Naive B cell (primary cell): Measurements from ENCODE around the gene SETD1A. TPM values are rescaled to one million over a fixed set of nuclear protein-coding genes. Genes with fewer than 3 reads are reported as not detected.
A peak's percentile ranks its signal among the peaks of the same experiment; 100 is the strongest.

ENCODE experiments used
- ATAC-seq, 2 donors: fragments of 150-1000 bp; cut with Tn5 transposase; 2 replicates each; pipeline ENCODE4 v1.10.0; 2021; ENCODE audit warnings: low read depth in 2 of 2, mild to moderate bottlenecking in 2 of 2, moderate library complexity in 2 of 2
- DNase-seq: peaks from one replicate; pipeline ENCODE4 v3.0.0; 2022
- H3K27ac Mint-ChIP-seq, 6 donors: one replicate each; pipeline ENCODE4 v1.8.0; 2020 to 2022; ENCODE audit warnings: mild to moderate bottlenecking in 6 of 6, mixed read lengths in 6 of 6, moderate library complexity in 5 of 6, inconsistent platforms in 2 of 6
- H3K27me3 Mint-ChIP-seq, 3 donors: one replicate each; pipeline ENCODE4 v1.8.0; 2021 to 2022; ENCODE audit warnings: mixed read lengths in 3 of 3, mild to moderate bottlenecking in 1 of 3
- H3K36me3 Mint-ChIP-seq, 2 donors: one replicate each; pipeline ENCODE4 v1.8.0; 2020 to 2022; ENCODE audit warnings: mixed read lengths in 2 of 2, inconsistent platforms in 1 of 2, mild to moderate bottlenecking in 1 of 2
- H3K4me1 Mint-ChIP-seq, 3 donors: one replicate each; pipeline ENCODE4 v1.8.0; 2020 to 2022; ENCODE audit warnings: mixed read lengths in 3 of 3, inconsistent platforms in 1 of 3, mild to moderate bottlenecking in 1 of 3, moderate library complexity in 1 of 3
- H3K4me3 Mint-ChIP-seq, 8 donors: one replicate each; pipeline ENCODE4 v1.8.0; 2020 to 2022; ENCODE audit warnings: mild to moderate bottlenecking in 8 of 8, mixed read lengths in 8 of 8, moderate library complexity in 8 of 8, inconsistent platforms in 2 of 8
- H3K9me3 Mint-ChIP-seq, 7 donors: one replicate each; pipeline ENCODE4 v1.8.0; 2020 to 2022; ENCODE audit warnings: mixed read lengths in 7 of 7, mild to moderate bottlenecking in 5 of 7, inconsistent platforms in 2 of 7, moderate library complexity in 1 of 7
- polyA plus RNA-seq, 6 donors: library from polyadenylated mRNA; unstranded; fragments of 300-500 nt; fragmentation: Illumina TruSeq; gene quantifications; one replicate each; pipeline ENCODE4 v1.2.3, GENCODE V29; 2021; ENCODE audit warnings: low read depth in 6 of 6

SETD1A gene
- polyA plus RNA-seq, 6 donors from 2014 or later, result 0.69 to 2.8 (median 0.85) TPM; not detected in 1

DNA sequence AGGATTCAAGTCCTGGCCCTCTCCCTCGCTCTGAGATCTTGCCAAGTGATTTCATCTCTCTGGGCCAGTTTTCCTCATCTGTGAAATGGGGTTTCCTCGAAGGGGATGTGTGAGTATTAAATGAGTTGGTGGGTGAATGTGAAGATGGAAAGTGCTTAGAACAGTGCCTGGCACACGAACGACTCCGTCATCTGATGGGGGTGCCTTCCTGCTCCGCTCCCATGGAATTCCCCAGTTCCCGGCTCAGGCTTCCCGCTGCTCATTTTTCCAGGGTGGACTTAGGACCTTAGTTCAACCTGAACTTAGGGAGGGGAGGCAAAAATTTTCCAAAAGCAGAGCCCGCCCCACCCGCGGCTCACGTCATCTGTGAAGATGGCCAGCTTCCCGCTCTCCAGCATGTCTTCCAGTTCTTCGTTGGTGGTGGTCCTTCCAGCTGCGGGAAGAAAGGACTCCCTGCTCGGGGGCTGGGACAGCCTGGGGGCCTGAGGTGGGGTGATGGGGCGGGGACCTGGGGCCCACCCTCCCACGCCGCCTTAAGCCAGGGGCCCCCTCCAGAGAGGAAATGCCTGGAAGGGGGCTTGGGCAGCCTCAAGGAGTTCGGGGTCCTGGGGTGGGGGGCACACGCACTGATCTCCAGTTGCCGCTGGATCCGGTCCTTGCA lies 38.9 kb downstream of the SETD1A start:
- no peak for ATAC-seq
- peak overlapping the region in 4 of 6 donors; percentile 64 to 87 (median 73) for H3K27ac Mint-ChIP-seq
- H3K4me1 Mint-ChIP-seq, result peaks cover 0 to 3% (median 0%) of the 10 kb centered on the region in 3 donors
- no peaks in the 10 kb centered on the region for H3K36me3 Mint-ChIP-seq
- peak overlapping the region; percentile 74 to 93 (median 82) for H3K4me3 Mint-ChIP-seq
- no peaks in the 10 kb centered on the region for H3K9me3 Mint-ChIP-seq
- DNase-seq, result no peak
- H3K27me3 Mint-ChIP-seq, result peaks cover 0 to under 1% (median 0%) of the 10 kb centered on the region in 3 donors

DNA sequence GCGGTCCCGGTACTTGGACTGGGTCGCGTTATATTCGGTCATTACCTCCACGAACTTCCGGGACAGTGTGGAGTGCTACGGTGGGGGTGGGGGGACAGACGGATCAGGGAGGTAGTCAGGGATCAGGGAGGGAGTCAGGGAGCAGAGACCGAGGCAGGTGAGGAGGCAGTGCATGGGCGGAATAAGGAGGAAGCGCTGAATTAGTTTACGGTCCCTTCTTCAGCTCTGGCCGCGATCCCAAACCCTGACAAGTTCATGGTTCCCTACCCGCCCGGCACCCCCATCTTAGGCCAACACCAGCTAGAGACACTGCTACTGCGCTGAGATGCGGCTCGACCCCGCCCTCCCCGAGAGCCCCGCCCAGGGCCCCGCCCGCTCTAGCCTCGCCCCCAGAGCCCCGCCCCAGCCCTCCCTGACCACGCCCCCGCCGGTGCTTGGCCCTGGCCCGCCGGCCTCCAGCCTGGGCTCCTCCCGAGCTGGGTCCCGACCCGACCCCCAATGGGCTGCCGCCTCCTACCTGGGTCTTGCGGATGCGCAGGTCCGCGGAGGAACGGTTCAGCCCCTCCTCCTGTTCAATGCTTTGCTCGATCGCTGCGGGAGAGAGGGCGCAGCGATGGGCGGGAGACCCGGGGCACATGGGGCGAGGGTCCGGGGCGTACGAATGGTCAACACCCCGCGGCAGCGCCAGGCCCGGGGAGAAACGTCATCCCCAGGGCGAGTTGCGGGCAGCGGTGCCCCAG lies 39.6 kb downstream of the SETD1A start:
- DNase-seq (peak; percentile 61), ATAC-seq (peak; percentile 98)
- Mint-ChIP-seq H3K4me3 (peak overlapping the region; percentile 76 to 93 (median 82)), H3K4me1 (peaks cover 0 to 3% (median 0%) of the 10 kb centered on the region in 3 donors), H3K9me3 (no peaks in the 10 kb centered on the region), H3K36me3 (no peaks in the 10 kb centered on the region), H3K27me3 (peaks cover 2 to 8% (median 5%) of the 10 kb centered on the region in 3 donors), H3K27ac (peak overlapping the region in 4 of 6 donors; percentile 70 to 84 (median 74))

DNA sequence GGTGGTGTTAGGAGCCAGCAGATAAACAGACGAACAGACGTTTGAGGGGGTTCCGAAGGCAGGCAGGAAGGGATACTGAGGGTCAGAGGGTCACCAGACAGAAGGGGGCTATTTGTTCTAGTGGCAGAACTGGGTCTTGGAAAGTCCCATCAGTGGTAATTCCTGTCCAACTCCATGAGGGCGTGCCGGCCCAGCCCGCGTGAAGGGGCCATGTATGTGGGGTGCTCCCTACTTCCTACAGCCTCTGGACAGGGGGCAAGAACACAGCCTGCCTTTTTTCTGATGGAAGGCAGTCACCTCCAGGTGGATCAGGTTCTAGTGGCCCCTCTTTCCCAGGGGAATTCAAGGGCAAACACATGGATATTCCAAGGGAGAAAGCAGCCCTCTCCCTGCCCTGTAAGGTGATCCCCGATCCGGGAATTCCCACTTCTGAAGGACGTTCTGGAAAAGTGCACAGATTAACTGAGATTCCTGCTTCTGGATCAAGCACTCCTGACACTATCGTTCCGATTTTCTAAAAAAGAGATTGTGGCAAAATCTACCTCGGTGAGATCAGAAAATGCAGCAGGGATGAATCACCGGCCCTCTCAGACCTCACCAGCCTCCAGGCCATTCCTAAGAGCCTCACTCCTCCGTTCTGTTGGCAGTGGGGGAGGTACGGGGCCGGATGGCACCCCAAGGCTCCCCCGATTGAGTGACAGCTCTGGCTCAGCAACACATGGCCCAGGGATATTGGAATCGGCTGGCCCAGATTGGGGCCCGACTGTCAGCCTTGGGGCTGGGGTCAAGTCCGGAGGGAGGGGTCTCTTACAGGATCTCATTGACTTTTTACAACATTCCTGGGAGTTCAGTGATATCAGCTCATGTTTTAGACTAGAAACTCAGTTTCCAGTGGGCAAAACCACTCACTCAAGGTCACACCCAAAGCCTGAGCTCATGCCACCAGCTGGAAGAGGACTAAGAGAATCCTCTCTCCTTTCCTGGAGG lies 40.5 kb downstream of the SETD1A start:
- peak overlapping the region in 1 of 6 donors; percentile 72 for H3K27ac Mint-ChIP-seq
- H3K4me3 Mint-ChIP-seq, result peak overlapping the region; percentile 45 to 93 (median 78)
- H3K9me3 Mint-ChIP-seq, result no peaks in the 10 kb centered on the region
- H3K36me3 Mint-ChIP-seq, result no peaks in the 10 kb centered on the region
- DNase-seq, result no peak
- H3K27me3 Mint-ChIP-seq, result peaks cover 4 to 9% (median 7%) of the 10 kb centered on the region in 3 donors
- peaks cover 0 to 3% (median 0%) of the 10 kb centered on the region in 3 donors for H3K4me1 Mint-ChIP-seq
- ATAC-seq, result no peak

DNA sequence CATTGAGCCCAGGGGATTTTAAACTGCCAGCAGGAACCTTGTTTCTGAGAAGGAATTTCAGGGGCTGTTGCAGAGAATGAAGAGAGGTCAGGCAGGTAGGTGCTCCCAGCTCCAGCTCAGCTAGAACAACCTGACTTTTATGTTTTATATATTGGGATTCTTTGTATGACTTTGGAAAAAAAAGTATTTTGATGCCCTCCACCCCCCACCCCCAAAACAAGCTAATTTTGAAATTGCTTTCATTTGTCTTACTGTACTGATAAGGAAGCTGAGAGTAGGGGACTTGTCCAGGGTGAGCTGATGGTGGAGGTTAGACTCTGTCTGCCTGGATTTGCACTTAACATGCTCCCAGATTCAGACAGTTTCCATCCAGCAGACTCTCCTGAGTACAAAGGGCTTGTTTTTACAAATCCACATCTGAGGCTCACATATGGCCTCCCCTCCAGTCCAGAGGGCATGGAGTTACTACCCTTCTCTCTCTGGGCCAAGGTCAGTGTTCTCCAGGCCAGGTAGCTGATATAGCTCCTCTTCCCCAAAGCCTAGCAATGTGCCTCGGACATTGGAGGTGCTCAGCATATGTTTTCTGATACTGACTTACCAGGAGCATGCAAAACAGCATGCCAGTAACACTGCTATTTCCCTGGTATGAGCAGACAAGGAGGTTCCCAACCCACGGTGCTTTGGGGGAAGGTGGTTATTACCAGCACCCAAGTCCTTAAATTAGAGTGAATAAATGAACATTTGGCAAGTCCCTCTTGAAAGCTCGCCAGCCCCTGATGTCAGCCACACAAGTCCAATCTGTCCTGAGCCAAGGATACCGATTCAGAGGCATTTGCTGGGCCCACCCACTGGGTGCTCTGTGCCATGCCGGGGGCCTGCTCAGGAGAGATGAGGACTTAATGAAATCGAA lies 41.6 kb downstream of the SETD1A start:
- no peak for DNase-seq
- H3K4me1 Mint-ChIP-seq, result peaks cover 0 to 3% (median 0%) of the 10 kb centered on the region in 3 donors
- no peaks in the 10 kb centered on the region for H3K36me3 Mint-ChIP-seq
- peaks cover 6 to 9% (median 7%) of the 10 kb centered on the region in 3 donors for H3K27me3 Mint-ChIP-seq
- ATAC-seq, result no peak
- peak overlapping the region in 1 of 6 donors; percentile 47 for H3K27ac Mint-ChIP-seq
- H3K9me3 Mint-ChIP-seq, result no peaks in the 10 kb centered on the region
- H3K4me3 Mint-ChIP-seq, result peak overlapping the region in 3 of 8 donors; percentile 15 to 45 (median 30)

DNA sequence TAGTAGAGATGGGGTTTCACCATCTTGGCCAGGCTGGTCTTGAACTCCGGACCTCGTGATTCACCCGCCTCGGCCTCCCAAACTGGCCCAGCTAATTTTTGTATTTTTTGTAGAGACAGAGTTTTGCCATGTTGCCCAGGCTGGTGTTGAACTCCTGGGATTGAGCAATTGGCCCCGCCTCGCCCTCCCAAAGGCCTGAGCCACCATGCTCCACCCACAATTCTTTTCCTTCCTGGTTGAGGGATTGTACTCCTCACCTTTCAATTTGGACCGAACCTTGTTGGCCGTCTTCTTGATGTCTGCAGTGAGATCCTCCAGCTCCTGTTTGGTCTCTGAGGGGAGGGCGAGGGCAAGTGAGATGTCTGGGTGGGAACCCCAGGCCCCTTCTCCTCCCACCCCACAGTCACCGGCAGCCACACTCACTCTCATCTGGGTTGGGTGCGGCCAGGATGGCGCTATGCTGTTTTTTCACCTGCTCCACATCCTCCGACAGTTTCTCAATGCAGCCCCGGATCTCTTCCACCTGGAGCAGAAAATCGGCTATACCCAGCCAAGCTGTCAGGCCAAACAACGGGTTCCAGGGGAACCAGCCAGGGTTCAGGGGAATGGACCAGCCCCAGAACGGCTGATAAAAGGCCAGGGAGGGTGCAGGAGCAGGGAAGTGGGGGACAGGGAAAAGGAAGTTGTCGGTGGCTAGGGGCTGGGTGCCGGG lies 43.3 kb downstream of the SETD1A start:
- ATAC-seq, result no peak
- Mint-ChIP-seq H3K9me3 (no peaks in the 10 kb centered on the region), H3K4me3 (no peak overlapping the region), H3K4me1 (peaks cover 0 to 3% (median 0%) of the 10 kb centered on the region in 3 donors), H3K27me3 (peaks cover 8 to 16% (median 10%) of the 10 kb centered on the region in 3 donors), H3K36me3 (no peaks in the 10 kb centered on the region), H3K27ac (no peak overlapping the region)
- no peak for DNase-seq

DNA sequence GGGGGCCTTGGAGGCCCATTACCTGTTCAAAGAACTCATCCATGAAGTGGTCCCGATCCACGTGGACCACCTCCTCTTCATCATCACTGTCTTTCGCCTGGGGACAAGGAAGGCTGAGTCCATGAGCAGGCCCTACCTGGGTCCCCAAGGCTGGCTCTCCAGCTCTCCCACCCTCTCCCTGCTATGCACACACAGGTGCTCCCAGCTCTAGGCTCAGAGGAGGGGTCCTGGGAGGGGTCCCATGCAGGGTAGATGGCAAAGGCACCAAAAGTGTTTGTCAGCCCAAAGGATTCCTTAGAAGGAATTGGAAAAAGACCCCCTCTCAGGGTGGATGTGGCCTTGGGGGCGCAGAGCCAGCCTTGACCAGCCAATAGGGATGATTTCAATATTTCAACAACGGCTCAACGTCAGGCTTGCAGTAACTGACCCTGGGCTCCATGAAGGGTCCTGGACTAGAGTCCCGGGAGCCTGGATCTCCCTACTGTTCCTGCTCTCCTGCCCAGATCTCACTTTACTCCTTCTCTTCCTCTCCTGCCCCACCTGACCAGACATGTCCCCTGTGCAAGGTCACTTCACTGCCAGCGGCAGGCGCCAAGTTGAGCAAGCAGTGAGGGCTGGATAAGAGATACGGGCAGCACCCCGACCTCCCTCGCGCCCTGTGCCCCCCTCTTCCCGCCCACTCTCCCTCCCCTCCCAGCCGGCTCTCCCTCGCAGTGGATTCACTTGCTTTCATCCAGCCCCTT lies 44.1 kb downstream of the SETD1A start:
- peaks cover 12 to 24% (median 18%) of the 10 kb centered on the region in 3 donors for H3K27me3 Mint-ChIP-seq
- H3K4me3 Mint-ChIP-seq, result no peak overlapping the region
- H3K4me1 Mint-ChIP-seq, result peaks cover 0 to 3% (median 0%) of the 10 kb centered on the region in 3 donors
- no peaks in the 10 kb centered on the region for H3K9me3 Mint-ChIP-seq
- no peaks in the 10 kb centered on the region for H3K36me3 Mint-ChIP-seq
- no peak for ATAC-seq
- H3K27ac Mint-ChIP-seq, result peak overlapping the region in 2 of 6 donors; percentile 26 to 96
- DNase-seq, result no peak

DNA sequence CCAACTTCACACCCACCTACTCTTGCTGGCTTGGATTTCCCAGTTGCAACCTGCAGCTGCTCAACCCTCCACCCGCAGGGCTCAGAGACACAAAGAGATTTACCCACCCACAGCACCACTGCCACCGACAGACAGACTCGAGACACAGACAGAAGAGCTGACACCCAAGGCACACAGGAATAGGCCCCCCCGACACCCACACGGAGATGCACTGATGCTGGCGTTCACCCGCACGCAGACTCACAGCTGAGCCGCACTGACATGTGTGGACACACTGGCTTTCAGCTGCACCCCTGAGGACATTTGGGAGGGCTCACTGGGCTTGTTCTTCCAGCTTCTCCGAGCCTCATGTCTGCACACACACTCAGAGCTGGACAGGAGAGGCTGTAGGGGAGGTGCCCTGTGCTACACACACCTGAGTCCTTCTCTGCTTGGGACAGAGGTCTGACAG lies 44.7 kb downstream of the SETD1A start:
- Mint-ChIP-seq H3K4me3 (no peak overlapping the region), H3K4me1 (no peaks in the 10 kb centered on the region), H3K27ac (peak overlapping the region in 1 of 6 donors; percentile 96), H3K36me3 (no peaks in the 10 kb centered on the region), H3K9me3 (no peaks in the 10 kb centered on the region), H3K27me3 (peaks cover 12 to 24% (median 18%) of the 10 kb centered on the region in 3 donors)
- DNase-seq (no peak), ATAC-seq (no peak)

DNA sequence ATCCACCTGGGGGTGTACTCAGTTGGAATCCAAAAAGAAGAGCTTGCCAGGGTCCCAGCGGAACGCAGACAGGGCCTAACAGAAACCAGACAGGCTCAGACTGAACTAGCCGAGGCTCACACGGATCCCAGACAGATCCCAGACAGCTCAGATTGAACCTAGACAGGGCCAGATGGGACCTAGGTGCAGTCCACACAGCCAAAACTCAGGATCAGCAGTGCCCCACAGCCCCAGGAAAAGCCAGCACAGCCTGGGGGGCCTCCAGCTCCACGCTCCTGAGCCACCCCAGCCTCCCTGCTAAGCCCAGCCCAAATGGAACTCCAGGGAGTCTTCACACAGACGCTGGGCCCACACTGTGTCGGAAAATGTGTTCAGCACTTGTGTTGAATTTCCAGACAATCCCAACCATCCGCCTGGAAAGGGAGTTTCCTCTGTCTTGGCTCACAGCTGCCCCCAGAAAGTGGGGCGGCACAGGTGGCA lies 45.3 kb downstream of the SETD1A start:
- no peaks in the 10 kb centered on the region for H3K36me3 Mint-ChIP-seq
- peak overlapping the region in 1 of 6 donors; percentile 32 for H3K27ac Mint-ChIP-seq
- H3K9me3 Mint-ChIP-seq, result no peaks in the 10 kb centered on the region
- ATAC-seq, result no peak
- H3K27me3 Mint-ChIP-seq, result peaks cover 12 to 24% (median 18%) of the 10 kb centered on the region in 3 donors
- H3K4me1 Mint-ChIP-seq, result no peaks in the 10 kb centered on the region
- no peak overlapping the region for H3K4me3 Mint-ChIP-seq
- no peak for DNase-seq

DNA sequence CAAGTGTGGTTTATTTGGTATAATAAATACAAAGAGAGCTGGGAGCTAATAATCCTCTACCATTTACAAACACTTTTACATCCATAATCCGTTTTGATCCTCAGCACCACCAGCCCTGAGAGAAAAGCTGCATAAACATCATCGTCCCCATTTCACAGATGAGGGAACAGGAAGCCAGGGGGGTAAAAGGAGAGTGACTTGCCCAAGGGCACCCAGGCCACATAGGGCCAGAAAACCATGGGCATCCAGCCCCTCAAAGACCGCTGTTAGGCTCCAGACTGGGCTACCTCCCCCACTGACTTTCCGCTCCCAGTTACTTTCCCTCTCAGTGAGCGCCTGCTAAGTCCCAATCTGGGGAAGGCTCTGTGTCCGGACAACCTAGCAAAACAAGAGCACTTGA lies 46.2 kb downstream of the SETD1A start:
- no peak for DNase-seq
- H3K4me1 Mint-ChIP-seq, result no peaks in the 10 kb centered on the region
- no peaks in the 10 kb centered on the region for H3K9me3 Mint-ChIP-seq
- no peak overlapping the region for H3K4me3 Mint-ChIP-seq
- ATAC-seq, result no peak
- H3K36me3 Mint-ChIP-seq, result no peaks in the 10 kb centered on the region
- no peak overlapping the region for H3K27ac Mint-ChIP-seq
- peaks cover 13 to 29% (median 18%) of the 10 kb centered on the region in 3 donors for H3K27me3 Mint-ChIP-seq

DNA sequence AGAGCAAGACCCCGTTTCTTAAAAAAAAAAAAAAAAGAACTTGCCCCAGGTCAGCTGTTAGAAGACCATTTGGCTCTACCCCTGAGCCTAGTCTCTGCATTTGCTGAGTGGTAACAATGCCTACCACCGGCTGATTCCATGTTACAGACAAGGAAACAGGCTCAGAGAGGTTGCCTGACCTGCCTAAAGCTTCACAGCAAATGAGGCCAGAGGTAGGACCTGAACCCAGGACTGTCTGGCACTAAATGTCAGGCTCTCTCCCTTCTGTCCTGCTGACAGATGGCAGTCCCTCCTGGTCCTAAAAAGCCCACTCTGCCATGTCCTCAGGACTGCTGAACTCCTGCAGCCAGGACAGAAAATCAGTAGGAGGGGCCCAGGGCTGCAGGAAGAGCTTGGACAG lies 47.1 kb downstream of the SETD1A start:
- Mint-ChIP-seq H3K9me3 (no peaks in the 10 kb centered on the region), H3K36me3 (no peaks in the 10 kb centered on the region), H3K4me3 (no peak overlapping the region), H3K27me3 (peaks cover 18 to 38% (median 27%) of the 10 kb centered on the region in 3 donors), H3K4me1 (peaks cover 0 to under 1% (median 0%) of the 10 kb centered on the region in 3 donors), H3K27ac (no peak overlapping the region)
- DNase-seq (no peak), ATAC-seq (no peak)
